Measurements from ENCODE around the gene WASF3.
"Not testable (repeated sequence)": the region's sequence is repeated elsewhere in the genome, so short reads cannot be mapped to it uniquely, and the experiment has no call there.

WASF3 gene

DNA sequence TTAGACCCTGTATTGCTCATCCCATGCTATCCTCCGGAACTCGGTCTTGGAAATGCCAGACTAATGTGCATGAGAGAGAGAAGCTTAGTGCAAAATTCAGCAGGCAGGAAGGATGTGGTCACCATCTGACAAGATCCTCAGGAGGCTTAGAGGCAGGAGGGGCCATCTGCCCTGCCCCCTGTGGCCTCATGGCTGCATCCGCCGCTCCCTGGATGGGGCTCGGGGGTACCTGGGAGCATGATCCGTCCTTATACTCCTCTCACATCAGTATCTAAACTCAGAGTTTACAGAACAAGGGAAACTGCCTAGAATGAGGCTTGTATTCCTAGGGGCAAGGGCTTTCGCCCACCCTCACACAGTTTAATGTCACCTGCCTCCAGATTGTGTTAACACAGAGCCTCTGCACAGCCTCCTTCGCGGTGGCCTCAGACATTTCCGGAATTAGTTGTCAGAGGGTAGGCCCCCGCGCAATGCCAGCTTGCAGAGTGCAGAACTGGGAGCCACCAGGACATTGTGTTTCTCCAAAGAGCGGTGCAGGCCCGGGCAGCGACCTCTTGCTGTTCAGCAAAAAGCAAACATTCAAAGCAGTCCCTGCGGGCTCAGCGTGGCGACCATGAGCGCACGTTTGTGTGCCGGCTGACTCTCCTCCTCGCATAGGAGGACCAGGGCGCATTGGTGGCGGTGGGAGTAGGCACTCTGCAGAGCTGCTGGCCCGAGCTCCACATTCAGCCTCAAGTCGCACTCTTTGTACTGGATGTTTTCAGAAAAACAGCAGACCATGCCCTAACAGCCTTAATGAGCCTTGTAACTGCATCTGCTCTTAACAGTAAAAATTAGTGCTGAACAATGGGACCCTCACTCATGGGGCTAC lies 164.0 kb downstream of the WASF3 start:
- peak; percentile 11 for DNase-seq

DNA sequence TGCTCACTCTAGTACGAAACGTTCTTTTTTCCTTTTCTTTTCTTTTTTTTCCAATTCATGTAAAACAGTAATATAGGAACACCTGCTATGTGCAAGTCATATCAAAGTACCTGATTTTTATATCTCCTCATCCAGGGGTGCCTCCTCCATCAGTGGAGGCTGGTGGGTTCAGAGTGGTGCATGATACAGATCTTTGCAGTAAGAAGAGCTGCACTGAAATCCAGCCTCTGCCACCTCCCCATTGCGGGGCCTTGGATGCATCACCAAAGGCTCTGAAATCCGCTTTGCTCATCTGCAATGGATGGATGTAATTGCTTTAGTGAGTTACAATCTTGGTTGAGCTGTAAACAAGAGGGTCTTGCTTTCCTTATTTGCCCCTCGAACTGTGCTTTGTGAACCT lies 164.8 kb downstream of the WASF3 start:
- no peak for DNase-seq

DNA sequence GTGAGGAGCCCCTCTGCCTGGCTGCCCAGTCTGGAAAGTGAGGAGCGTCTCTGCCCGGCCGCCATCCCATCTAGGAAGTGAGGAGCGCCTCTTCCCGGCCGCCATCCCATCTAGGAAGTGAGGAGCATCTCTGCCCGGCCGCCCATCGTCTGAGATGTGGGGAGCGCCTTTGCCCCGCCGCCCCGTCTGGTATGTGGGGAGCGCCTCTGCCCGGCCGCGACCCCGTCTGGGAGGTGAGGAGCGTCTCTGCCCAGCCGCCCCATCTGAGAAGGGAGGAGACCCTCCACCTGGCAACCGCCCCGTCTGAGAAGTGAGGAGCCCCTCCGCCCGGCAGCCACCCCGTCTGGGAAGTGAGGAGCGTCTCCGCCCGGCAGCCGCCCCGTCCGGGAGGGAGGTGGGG lies 166.1 kb downstream of the WASF3 start:
- not testable (repeated sequence) for DNase-seq

DNA sequence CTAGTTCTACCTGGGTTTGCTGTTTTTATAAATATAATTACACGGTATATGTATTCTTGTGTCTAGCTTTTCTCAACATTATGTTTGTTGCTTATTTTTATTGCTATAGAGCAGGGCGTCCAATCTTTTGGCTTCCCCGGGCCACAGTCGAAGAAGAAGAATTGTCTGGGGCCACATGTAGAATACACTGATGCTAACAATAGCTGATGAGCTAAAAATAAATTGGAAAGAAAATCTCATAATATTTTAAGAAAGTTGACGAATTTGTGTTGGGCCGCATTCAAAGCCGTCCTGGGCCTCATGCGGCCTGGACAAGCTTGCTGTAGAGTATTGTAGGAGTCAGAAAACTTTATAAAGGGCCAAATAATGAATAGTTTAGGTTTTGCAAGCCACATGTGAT lies 169.2 kb downstream of the WASF3 start:
- DNase-seq: no peak

DNA sequence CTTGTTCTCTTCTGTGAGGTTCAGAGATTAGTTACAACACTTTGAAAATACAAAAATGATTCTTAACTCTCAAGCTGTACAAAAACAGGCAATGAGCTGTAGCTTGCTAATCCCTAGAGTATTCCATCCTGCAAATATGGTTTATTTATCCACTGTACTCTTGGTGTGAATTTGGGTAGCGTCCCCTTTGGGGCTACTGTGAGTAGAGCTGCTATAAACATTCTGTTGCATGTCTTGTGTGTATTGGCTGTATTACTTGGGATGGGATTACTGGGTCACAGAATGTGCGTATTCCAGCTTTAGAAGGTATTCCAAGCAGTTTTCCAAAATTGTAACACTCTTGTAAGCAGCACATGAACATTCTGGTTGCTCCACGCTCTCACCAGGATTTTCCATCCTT lies 169.6 kb downstream of the WASF3 start:
- DNase-seq: no peak

DNA sequence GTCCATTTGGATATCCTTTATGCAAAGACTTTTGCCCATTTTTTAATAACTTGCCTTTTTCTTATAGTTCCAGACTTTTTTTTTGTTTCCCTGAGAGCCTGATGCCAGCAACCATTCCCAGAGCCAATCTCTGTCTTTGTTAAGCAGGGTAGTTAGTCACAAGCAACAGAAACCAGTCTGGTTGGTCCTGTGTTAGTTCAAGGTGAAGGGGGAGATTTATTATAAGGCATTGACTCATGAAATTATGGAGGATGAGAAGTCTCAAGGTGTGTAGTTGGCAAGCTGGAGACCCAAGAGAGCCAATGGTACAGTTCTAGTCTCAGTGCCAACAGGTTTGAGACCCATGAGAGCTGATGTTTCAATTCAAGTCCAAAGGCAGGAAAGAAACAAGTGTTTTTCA lies 170.2 kb downstream of the WASF3 start:
- DNase-seq: no peak

DNA sequence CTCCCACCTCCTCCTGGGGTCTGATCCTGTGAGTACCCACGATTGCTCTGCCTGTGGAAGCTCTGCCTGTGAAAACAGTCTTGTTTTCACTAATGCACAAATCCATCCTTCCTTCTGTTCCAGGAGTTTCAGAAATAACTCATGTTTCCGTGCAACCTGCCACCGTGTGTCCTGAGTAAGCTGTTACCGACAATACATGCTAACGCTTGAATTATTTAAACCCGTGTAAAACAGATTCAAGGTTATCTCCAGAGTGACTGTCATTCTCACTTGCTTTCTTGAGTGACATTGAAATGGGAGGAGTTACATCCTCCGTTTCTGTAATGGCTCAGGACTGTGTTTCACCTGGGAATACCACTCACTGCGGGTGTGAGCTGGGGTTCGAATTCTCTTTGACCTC lies 178.2 kb downstream of the WASF3 start:
- no peak for DNase-seq

All from activated naive CD4-positive, alpha-beta T cell treated with Interleukin-2 at 50 U/mL for 16 hours (primary cell).